Activated CD8-positive, alpha-beta T cell treated with anti-CD3 and anti-CD28 coated beads for 36 hours (primary cell): ENCODE results near the gene NDUFAF4. TPM values are rescaled to one million over a fixed set of nuclear protein-coding genes. Genes with fewer than 3 reads are reported as not detected.

Source experiments
- ATAC-seq: fragments of 200-7000 bp; cut with Tn5 transposase; one replicate; pipeline ENCODE4 v1.10.0; 2021; ENCODE audit warnings: mild to moderate bottlenecking, moderate library complexity
- CTCF ChIA-PET: fragments of 350-600 bp; sonication (Branson Sonifier 250); formaldehyde crosslinking; loops from one replicate; lab custom pipeline; 2021; ENCODE audit warnings: antibody characterized with exemption; lab: Charles Lee
- POLR2A ChIA-PET: fragments of 350-600 bp; sonication (Branson Sonifier 250); formaldehyde crosslinking; loops from one replicate; lab custom pipeline; 2021; ENCODE audit warnings: antibody characterized with exemption; lab: Charles Lee
- DNase-seq: peaks from one replicate; pipeline ENCODE4 v3.0.0-alpha.2; 2020
- H3K27ac Mint-ChIP-seq: one replicate; pipeline ENCODE4 v1.8.0; 2021; ENCODE audit warnings: mild to moderate bottlenecking, mixed read lengths
- H3K27me3 Mint-ChIP-seq: one replicate; pipeline ENCODE4 v1.8.0; 2021; ENCODE audit warnings: mixed read lengths
- H3K36me3 Mint-ChIP-seq: one replicate; pipeline ENCODE4 v1.8.0; 2021; ENCODE audit warnings: low read depth, mixed read lengths
- H3K4me1 Mint-ChIP-seq: one replicate; pipeline ENCODE4 v1.8.0; 2021; ENCODE audit warnings: low read depth, mixed read lengths
- H3K4me3 Mint-ChIP-seq: one replicate; pipeline ENCODE4 v1.8.0; 2021; ENCODE audit warnings: mild to moderate bottlenecking, moderate library complexity, mixed read lengths
- H3K9me3 Mint-ChIP-seq: one replicate; pipeline ENCODE4 v1.8.0; 2021; ENCODE audit warnings: mixed read lengths
- intact Hi-C: fragments of 100-400 bp; cut with micrococcal nuclease; formaldehyde crosslinking; loops from one replicate; pipeline ENCODE4 v1.10.0; 2022
- total RNA-seq, 2 experiments: library from RNA; stranded (reverse); gene quantifications; one replicate each; pipeline ENCODE4 v1.2.3, GENCODE V29; 2021
- TF ChIP-seq, protein P1 (sequence below): fragments of 200-600 bp; IDR thresholded peaks from one replicate; pipeline ENCODE4 v1.8.0; 2022; ENCODE audit warnings: antibody characterized with exemption, mild to moderate bottlenecking

The NDUFAF4 gene
- total RNA-seq, 2 experiments from 2014 or later, result 62.5 to 64.6 TPM

DNA sequence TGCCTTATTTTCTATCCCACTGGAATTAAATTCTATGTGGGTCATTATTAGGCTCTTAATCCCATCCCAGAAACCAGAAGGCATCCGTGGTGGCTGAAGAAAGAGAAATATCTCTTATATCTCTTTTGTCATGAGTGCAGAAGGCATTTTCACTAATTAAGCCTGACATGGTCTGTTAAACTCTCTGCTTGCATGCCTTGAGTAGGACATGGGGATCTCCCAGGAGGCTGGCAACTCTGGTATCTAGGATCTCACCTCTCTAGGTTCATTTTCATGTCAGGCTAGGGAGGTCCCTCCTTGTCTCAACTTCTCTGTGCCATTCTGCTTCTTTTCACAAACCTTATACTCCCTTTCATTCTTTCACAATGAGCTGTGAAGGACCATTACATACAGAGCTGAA, 35.1 kb downstream of the NDUFAF4 start:
- peaks cover 23% of the 10 kb centered on the region for H3K27me3 Mint-ChIP-seq

GRCh38 chr6:96861588-96861987, 36.1 kb downstream of the NDUFAF4 start:
- Mint-ChIP-seq H3K36me3 (no peaks in the 10 kb centered on the region), H3K27me3 (peaks cover 23% of the 10 kb centered on the region), H3K4me1 (no peaks in the 10 kb centered on the region), H3K27ac (no peak overlapping the region), H3K9me3 (peaks cover 3% of the 10 kb centered on the region), H3K4me3 (no peak overlapping the region)
- DNase-seq, result no peak
- ChIA-PET CTCF (no interaction called here), POLR2A (no interaction called here)
- intact Hi-C loops, result no loop called here
- ATAC-seq, result no peak
- TF ChIP-seq, protein P1, sequence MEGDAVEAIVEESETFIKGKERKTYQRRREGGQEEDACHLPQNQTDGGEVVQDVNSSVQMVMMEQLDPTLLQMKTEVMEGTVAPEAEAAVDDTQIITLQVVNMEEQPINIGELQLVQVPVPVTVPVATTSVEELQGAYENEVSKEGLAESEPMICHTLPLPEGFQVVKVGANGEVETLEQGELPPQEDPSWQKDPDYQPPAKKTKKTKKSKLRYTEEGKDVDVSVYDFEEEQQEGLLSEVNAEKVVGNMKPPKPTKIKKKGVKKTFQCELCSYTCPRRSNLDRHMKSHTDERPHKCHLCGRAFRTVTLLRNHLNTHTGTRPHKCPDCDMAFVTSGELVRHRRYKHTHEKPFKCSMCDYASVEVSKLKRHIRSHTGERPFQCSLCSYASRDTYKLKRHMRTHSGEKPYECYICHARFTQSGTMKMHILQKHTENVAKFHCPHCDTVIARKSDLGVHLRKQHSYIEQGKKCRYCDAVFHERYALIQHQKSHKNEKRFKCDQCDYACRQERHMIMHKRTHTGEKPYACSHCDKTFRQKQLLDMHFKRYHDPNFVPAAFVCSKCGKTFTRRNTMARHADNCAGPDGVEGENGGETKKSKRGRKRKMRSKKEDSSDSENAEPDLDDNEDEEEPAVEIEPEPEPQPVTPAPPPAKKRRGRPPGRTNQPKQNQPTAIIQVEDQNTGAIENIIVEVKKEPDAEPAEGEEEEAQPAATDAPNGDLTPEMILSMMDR, result no peak

More for the DNA sequence above, 35.1 kb downstream of the NDUFAF4 start:
- Mint-ChIP-seq H3K9me3 (peaks cover 3% of the 10 kb centered on the region), H3K27ac (no peak overlapping the region), H3K4me1 (no peaks in the 10 kb centered on the region), H3K36me3 (no peaks in the 10 kb centered on the region), H3K4me3 (no peak overlapping the region)
- ChIA-PET CTCF (no interaction called here), POLR2A (no interaction called here)
- intact Hi-C loops, result no loop called here
- TF ChIP-seq, protein P1, result no peak
- ATAC-seq (no peak), DNase-seq (no peak)

DNA sequence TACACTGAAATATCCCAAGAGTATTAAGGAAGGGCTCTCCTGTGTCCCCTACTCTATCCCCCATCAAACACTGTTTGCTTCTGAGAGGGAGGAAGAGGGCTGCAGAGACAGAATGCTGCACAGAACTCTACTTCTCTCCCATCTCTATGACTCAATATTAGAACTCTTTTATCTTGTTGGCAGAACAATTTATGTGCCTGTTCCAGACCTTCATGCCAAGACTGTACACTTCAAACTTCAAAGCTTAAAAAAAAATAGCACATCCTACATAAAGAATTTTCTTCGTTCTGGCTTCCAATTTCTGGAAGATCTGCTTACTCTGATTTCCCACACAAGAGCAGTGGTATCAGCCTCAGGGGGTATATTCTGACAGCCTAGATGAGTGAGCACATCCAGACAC, 40.8 kb downstream of the NDUFAF4 start:
- ATAC-seq, result no peak
- H3K27ac Mint-ChIP-seq, result no peak overlapping the region
- ChIA-PET POLR2A (interaction anchor here (1.4 kb wide), 1 partner anchor 20 kb away, joined by 3 read pairs; no protein-coding TSS in a partner anchor), CTCF (no interaction called here)
- no peaks in the 10 kb centered on the region for H3K4me1 Mint-ChIP-seq
- no peak for DNase-seq
- TF ChIP-seq, protein P1, result no peak
- H3K4me3 Mint-ChIP-seq, result no peak overlapping the region
- intact Hi-C loops, result no loop called here
- H3K9me3 Mint-ChIP-seq, result peaks cover 3% of the 10 kb centered on the region
- H3K27me3 Mint-ChIP-seq, result peaks cover 4% of the 10 kb centered on the region
- H3K36me3 Mint-ChIP-seq, result no peaks in the 10 kb centered on the region

DNA sequence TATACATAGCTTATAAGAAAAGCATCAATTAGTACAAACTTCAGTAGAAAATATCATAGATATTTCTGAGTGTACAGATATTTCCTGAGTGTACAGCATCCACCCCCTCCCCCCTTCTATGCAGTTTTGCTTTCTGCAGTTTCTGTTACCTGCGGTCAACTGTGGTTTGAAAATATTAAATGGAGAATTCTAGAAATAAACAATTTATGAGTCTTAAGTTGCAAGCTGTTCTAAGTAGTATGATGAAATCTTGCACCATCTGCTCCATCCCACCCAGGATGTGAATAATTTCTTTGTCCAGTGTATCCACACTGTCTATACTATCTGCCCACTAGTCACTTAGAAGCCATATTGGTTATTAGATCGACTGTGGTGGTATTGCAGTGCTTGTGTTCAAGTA, 44.6 kb downstream of the NDUFAF4 start:
- CTCF ChIA-PET, result no interaction called here
- POLR2A ChIA-PET, result no interaction called here
- intact Hi-C loops, result no loop called here
- Mint-ChIP-seq H3K4me3 (no peak overlapping the region), H3K27me3 (no peaks in the 10 kb centered on the region), H3K36me3 (no peaks in the 10 kb centered on the region), H3K27ac (no peak overlapping the region), H3K9me3 (no peaks in the 10 kb centered on the region), H3K4me1 (no peaks in the 10 kb centered on the region)
- TF ChIP-seq, protein P1, result no peak
- DNase-seq (no peak), ATAC-seq (no peak)

- H3K27me3 Mint-ChIP-seq, result peaks cover 1% of the 10 kb centered on the region
- DNase-seq (no peak), ATAC-seq (no peak)
- H3K27ac Mint-ChIP-seq, result no peak overlapping the region
- no peak overlapping the region for H3K4me3 Mint-ChIP-seq
- no peaks in the 10 kb centered on the region for H3K9me3 Mint-ChIP-seq
- TF ChIP-seq, protein P1, result no peak
- no peaks in the 10 kb centered on the region for H3K4me1 Mint-ChIP-seq
- CTCF ChIA-PET, result no interaction called here
- intact Hi-C loops, result no loop called here
- POLR2A ChIA-PET, result no interaction called here
- H3K36me3 Mint-ChIP-seq, result no peaks in the 10 kb centered on the region
These were observed 45.1 kb downstream of the NDUFAF4 start for GRCh38 chr6:96852605-96853004.
